Measurements from ENCODE around the gene ALDH1L2. TPM values are rescaled to one million over a fixed set of nuclear protein-coding genes. Genes with fewer than 3 reads are reported as not detected.
A peak's percentile ranks its signal among the peaks of the same experiment; 100 is the strongest.

The ALDH1L2 gene
- total RNA-seq, 8 experiments from 2014 or later: 5.0 to 28.7 (median 16.6) TPM

DNA sequence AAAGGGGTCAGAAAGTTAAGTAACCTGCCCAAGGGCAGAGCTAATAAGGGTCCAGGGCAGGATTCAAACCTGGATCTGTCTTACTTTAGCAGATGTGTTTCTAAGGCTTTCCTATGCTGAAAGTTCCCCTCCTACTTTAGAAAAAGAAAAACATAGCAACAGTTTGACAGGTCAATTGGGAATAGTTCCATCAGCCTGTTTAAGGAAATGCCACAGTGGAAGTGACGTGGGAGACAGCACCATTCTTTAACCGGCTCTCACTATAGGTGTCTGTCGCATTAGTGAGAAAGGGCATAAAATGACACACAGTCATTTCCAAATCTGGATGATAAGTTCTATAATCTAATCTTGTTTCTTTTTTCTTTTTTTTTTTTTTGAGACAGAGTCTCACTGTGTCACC lies 7.3 kb downstream of the ALDH1L2 start:
- no peak for ATAC-seq (replicated peaks in 6 of 8)
- H3K4me1 ChIP-seq (replicated peaks in 1 of 2): peaks cover 0 to 2% of the 10 kb centered on the region in 2 donors
- in situ Hi-C loops (cut with MboI; ENCODE audit: low pct_unique_long_range_greater_than_20kb in 2 of 9, low sequenced_read_pairs in 9 of 9, unreplicated experiment in 9 of 9): no loop called here
- H3K27ac ChIP-seq: no peak overlapping the region
- no peak overlapping the region for H3K4me3 ChIP-seq
- WGBS, 10 experiments: 93 to 100% (median 100%) methylated on average over 2 to 3 of the region's 3 CpGs; no CpG with 5 or more reads in 3 of the 10 experiments

DNA sequence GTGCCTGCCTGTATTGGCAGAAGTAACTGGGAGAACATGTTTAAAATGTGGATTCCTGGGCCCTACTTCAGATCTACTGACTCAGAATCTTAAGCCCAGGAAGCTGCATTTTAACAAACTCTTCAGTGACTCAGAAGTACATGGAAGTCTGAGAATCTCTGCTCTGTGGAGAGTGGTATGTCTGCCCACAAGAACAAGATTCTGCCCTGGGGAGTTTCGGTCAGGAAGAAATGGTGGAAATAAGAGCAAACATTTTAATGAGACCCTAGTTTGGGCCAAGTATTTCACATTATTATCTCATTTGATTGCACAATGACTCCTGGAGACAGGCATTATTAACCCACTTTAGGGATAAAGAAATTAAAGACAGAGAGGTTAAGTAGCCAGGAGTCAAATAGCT lies 8.2 kb downstream of the ALDH1L2 start:
- WGBS, 10 experiments: 40 to 100% (median 86%) methylated on average over 1 of the region's 1 CpG; no CpG with 5 or more reads in 5 of the 10 experiments
- in situ Hi-C loops (cut with MboI; ENCODE audit: low pct_unique_long_range_greater_than_20kb in 2 of 9, low sequenced_read_pairs in 9 of 9, unreplicated experiment in 9 of 9): no loop called here
- no peak for ATAC-seq (replicated peaks in 6 of 8)
- Histone ChIP-seq H3K4me3 (no peak overlapping the region), H3K27ac (no peak overlapping the region), H3K4me1 (replicated peaks in 1 of 2) (no peaks in the 10 kb centered on the region)

DNA sequence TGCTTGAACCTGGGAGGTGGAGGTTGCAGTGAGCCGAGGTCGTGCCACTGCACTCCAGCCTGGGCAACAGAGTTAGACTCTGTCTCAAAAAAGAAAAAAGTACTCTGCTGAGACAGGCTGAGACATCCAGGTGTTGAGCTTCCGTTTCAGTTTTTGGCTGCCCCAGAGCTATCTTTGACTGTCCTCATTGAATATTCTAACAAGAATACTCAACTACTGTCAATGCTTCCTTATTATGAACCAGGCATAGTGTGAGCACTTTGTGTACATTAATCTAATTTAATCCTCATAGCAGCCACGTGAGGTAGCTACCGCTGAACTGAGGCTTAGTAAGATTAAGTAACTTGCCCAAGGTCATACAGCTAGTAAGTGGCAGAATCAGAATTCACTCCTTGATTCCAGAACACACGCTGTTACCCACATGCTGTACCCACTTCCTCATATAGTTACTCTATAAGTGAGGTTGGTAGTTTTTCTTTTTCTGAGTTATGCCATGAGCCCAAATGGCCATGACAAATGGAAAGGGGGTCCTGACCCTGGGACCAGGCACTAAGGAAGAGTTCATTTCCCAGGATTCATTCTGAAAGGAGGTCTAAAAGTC lies 11.3 kb downstream of the ALDH1L2 start:
- Histone ChIP-seq H3K4me3 (no peak overlapping the region), H3K27ac (no peak overlapping the region), H3K4me1 (replicated peaks in 1 of 2) (no peaks in the 10 kb centered on the region)
- no peak for ATAC-seq (replicated peaks in 6 of 8)
- 80 to 100% (median 93%) methylated on average over 1 to 6 of the region's 6 CpGs for WGBS, 10 experiments
- in situ Hi-C loops (cut with MboI; ENCODE audit: low pct_unique_long_range_greater_than_20kb in 2 of 9, low sequenced_read_pairs in 9 of 9, unreplicated experiment in 9 of 9): loop anchor here in 1 of 9 experiments (25.0 kb wide), 2 partner anchors 286 to 711 kb away; no protein-coding TSS in a partner anchor

DNA sequence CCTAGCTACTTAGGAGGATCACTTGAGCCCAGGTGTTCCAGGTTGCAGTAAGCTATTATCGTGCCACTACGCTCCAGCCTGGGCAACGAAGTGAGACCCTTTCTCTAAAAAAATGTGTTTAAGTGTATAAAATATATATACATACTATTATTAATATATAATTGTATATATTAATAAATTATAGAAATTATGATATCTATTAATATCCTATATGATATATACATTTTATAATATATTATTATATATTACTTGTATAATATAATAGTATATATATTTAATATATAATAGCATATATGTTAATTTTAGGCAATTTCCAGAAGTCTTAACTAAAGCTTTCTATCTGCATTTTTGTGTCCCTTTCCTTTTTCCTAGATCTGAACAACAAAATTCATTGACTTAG lies 12.3 kb downstream of the ALDH1L2 start:
- H3K4me3 ChIP-seq: no peak overlapping the region
- H3K27ac ChIP-seq: no peak overlapping the region
- no peak for ATAC-seq (replicated peaks in 6 of 8)
- 90 to 100% (median 100%) methylated on average over 1 to 3 of the region's 3 CpGs; no CpG with 5 or more reads in 5 of the 10 experiments for WGBS, 10 experiments
- in situ Hi-C loops (cut with MboI; ENCODE audit: low pct_unique_long_range_greater_than_20kb in 2 of 9, low sequenced_read_pairs in 9 of 9, unreplicated experiment in 9 of 9): loop anchor here in 1 of 9 experiments (25.0 kb wide), 2 partner anchors 285 to 710 kb away; no protein-coding TSS in a partner anchor
- H3K4me1 ChIP-seq (replicated peaks in 1 of 2): no peaks in the 10 kb centered on the region

DNA sequence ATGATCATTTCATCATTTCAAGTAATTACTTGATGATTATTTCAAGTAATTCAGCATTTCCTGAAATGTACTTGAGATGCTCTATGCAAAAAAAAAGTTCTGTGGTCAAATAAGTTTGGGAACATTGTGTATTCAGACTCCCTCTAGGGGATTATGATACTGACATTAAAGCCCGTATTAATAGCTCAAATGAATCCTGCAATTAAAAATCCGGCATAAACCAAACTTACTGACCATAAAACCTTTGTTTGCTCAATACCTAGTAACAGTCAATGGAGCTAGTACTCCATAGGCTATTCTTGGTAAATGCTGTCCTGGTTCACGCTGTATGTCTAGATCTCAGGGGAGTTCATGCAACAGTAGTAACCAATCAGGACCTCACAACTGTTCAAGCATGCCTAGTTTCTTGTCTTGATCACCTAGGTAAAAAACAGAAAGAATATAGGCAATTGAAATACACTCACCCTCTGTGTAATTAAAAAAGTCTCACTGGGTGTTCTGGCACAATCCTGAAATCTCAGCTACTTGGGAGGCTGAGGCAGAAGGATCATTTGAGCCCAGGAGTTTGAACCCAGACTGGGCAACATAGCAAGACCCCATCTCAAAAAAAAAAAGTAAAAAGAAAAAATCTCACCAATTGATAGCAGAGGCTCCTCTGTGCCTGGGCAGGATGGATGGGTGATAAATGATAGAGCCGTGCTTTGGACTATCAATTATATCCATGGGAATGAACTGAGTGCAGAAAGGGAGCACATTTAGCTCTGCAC lies 14.1 kb downstream of the ALDH1L2 start:
- Histone ChIP-seq H3K27ac (no peak overlapping the region), H3K4me3 (no peak overlapping the region), H3K4me1 (replicated peaks in 1 of 2) (no peaks in the 10 kb centered on the region)
- no peak for ATAC-seq (replicated peaks in 6 of 8)
- 0 to 100% (median 78%) methylated on average over 1 to 4 of the region's 4 CpGs for WGBS, 10 experiments
- in situ Hi-C loops (cut with MboI; ENCODE audit: low pct_unique_long_range_greater_than_20kb in 2 of 9, low sequenced_read_pairs in 9 of 9, unreplicated experiment in 9 of 9): loop anchor here in 1 of 9 experiments (25.0 kb wide), 2 partner anchors 283 to 708 kb away; no protein-coding TSS in a partner anchor

DNA sequence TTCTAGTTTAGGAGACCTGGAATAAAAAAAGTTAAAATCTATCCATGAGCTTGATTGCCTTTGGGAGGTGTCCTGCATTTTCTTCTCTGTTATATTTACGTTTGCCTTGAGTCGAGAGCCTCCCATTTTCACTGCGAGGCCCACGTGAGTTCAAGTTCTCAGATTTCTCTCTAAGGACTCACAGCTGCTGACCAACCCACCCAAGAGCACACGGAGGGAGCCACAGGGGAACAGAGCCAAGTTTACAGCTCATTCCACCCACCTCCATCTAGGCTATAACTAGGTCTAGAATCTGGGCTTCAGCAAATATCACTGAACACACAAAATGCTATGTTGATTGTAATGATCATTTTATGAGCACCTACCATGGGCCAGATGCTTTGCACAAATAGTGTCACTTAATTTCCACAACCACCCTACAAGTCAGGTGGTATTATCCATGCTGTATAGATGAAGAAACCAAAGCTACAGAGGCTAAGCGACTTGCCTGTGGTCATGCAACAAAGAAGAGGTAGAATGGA lies 16.7 kb downstream of the ALDH1L2 start:
- ATAC-seq (replicated peaks in 6 of 8): peak in 1 of 8 experiments; percentile 80
- no peak overlapping the region for H3K4me3 ChIP-seq
- WGBS, 10 experiments: 37 to 100% (median 83%) methylated on average over 1 to 5 of the region's 6 CpGs
- H3K27ac ChIP-seq: no peak overlapping the region
- no peaks in the 10 kb centered on the region for H3K4me1 ChIP-seq (replicated peaks in 1 of 2)
- in situ Hi-C loops (cut with MboI; ENCODE audit: low pct_unique_long_range_greater_than_20kb in 2 of 9, low sequenced_read_pairs in 9 of 9, unreplicated experiment in 9 of 9): loop anchor here in 1 of 9 experiments (25.0 kb wide), 2 partner anchors 280 to 705 kb away; no protein-coding TSS in a partner anchor

DNA sequence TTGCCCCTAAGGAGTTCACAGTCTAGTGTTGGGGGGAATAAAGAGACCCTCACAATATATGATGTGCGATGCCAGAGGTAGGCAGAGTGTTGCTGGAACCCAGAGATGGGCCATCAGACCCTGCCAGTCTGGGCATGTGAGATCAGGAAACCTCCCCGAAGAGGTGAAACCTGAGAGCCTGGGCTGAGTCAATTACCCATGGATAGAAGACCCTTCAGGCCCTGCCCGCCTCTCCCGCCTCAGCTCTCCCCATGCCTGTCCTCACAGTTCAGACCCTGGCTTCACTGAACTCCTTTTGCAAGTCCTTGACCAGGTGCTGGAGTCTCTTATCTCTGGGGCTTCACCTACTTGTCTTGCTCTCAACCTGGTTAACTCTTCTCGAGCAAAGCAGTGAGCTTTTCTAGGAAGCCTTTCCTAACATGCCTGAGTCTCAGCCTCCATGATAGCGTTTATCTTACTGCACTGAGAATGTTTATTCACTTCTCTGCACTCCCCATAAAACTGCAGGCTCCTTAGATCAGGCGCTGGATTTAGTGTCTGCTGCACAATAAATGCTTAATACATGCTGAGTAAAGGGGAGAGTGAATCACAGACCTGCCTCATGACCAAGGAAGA lies 19.6 kb downstream of the ALDH1L2 start:
- no peak for ATAC-seq (replicated peaks in 6 of 8)
- Histone ChIP-seq H3K4me3 (no peak overlapping the region), H3K27ac (no peak overlapping the region), H3K4me1 (replicated peaks in 1 of 2) (no peaks in the 10 kb centered on the region)
- 27 to 100% (median 82%) methylated on average over 1 to 4 of the region's 7 CpGs for WGBS, 10 experiments
- in situ Hi-C loops (cut with MboI; ENCODE audit: low pct_unique_long_range_greater_than_20kb in 2 of 9, low sequenced_read_pairs in 9 of 9, unreplicated experiment in 9 of 9): loop anchor here in 1 of 9 experiments (25.0 kb wide), 2 partner anchors 277 to 702 kb away; no protein-coding TSS in a partner anchor

DNA sequence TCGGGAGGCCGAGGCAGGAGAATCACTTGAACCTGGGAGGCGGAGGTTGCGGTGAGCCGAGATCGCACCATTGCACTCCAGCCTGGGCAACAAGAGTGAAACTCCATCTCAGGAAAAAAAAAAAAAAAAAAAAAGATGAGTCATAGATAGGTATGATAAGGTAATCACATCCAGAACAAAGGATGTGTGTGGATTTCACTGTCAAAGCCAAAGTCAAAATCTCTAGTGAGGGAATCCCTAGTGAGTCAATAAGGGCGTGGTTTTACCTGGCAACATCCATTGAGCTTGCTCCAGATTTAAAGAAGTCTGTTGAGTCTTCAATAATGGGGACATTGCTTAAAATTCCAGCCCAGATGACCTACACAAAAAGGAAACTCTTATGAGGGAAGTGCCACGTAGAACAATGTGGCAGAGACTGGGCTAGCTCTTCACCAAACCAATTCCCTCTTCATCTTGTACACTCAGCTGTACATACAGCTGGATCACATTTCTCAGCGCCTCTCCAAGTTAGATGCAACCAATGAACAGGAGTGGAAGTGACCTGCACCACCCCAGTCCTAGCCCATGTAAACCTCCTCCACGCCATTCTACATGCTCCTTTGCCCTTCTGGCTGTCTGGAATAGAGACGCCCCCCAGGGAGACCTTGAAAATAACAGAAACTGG lies 23.4 kb downstream of the ALDH1L2 start:
- H3K27ac ChIP-seq: no peak overlapping the region
- in situ Hi-C loops (cut with MboI; ENCODE audit: low pct_unique_long_range_greater_than_20kb in 2 of 9, low sequenced_read_pairs in 9 of 9, unreplicated experiment in 9 of 9): loop anchor here in 1 of 9 experiments (25.0 kb wide), 2 partner anchors 274 to 699 kb away; no protein-coding TSS in a partner anchor
- ATAC-seq (replicated peaks in 6 of 8): no peak
- H3K4me1 ChIP-seq (replicated peaks in 1 of 2): no peaks in the 10 kb centered on the region
- no peak overlapping the region for H3K4me3 ChIP-seq
- WGBS, 10 experiments: 80 to 100% (median 100%) methylated on average over 1 to 5 of the region's 11 CpGs

DNA sequence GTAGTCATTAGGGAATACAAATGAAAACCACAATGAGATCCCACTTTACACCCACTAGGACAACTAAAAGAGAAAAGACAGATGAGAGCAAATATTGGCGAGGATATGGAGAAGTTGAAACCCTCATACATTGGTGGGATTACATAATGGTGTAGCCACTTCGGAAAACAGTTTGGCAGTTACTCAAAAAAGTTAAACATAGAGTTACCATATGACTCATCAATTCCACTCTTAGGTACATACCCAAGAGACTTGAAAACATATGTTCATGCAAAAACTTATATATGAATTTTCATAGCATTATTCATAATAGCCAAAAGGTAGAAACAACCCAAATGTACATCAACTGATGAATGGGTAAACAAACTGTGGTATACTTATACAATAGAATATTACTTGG lies 27.1 kb downstream of the ALDH1L2 start:
- in situ Hi-C loops (cut with MboI; ENCODE audit: low pct_unique_long_range_greater_than_20kb in 2 of 9, low sequenced_read_pairs in 9 of 9, unreplicated experiment in 9 of 9): loop anchor here in 1 of 9 experiments (25.0 kb wide), 2 partner anchors 270 to 695 kb away; no protein-coding TSS in a partner anchor
- 71 to 100% (median 95%) methylated on average over 1 to 2 of the region's 2 CpGs; no CpG with 5 or more reads in 3 of the 10 experiments for WGBS, 10 experiments
- Histone ChIP-seq H3K4me3 (no peak overlapping the region), H3K27ac (no peak overlapping the region), H3K4me1 (replicated peaks in 1 of 2) (no peaks in the 10 kb centered on the region)
- ATAC-seq (replicated peaks in 6 of 8): no peak

DNA sequence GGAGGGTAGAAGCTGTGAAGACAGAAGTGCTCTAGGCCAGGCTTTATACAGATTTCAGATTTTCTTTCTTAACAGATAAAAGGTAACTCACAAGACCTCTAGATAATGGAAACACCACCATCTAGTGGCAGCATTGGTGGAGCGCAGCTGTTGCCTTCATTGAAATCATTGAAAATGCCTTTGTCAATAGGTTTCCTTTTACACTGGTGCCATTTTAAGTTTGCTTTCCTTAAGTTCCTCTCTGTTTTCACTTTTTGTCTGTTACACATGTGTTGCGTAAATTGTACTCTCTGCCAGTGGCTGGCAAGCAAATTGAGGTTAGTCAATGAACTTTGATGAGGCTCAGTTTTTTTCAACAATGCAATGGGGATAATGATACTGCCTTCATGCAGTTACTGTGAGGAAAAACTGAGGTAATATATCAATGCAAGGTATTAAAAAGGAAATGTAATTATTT lies 31.1 kb downstream of the ALDH1L2 start:
- in situ Hi-C loops (cut with MboI; ENCODE audit: low pct_unique_long_range_greater_than_20kb in 2 of 9, low sequenced_read_pairs in 9 of 9, unreplicated experiment in 9 of 9): loop anchor here in 1 of 9 experiments (25.0 kb wide), 2 partner anchors 266 to 691 kb away; no protein-coding TSS in a partner anchor
- H3K27ac ChIP-seq: no peak overlapping the region
- 0 to 29% (median 4%) methylated on average over 1 to 2 of the region's 2 CpGs; no CpG with 5 or more reads in 3 of the 10 experiments for WGBS, 10 experiments
- peak; percentile 40 to 79 (median 70) for ATAC-seq (replicated peaks in 6 of 8)
- no peaks in the 10 kb centered on the region for H3K4me1 ChIP-seq (replicated peaks in 1 of 2)
- no peak overlapping the region for H3K4me3 ChIP-seq

DNA sequence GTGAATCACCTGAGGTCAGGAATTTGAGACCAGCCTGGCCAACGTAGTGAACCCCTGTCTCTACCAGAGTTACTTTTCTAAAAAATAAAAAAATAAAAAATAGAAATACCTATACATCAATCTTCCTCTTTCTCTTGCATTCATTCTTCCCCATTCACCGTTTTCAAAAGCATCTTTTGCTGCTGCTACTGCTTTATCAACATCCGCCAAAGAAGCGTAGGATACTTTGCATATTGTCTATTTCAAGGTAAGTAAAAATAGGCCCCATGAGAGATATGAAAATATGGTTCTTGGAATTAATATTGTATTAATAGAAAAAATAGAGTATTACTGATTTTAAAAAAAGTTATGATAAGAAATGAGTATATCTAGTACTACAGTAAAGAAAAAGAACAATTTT lies 32.3 kb downstream of the ALDH1L2 start:
- WGBS, 10 experiments: 68 to 100% (median 91%) methylated on average over 2 to 4 of the region's 4 CpGs; no CpG with 5 or more reads in 1 of the 10 experiments
- ATAC-seq (replicated peaks in 6 of 8): no peak
- Histone ChIP-seq H3K4me3 (no peak overlapping the region), H3K27ac (no peak overlapping the region), H3K4me1 (replicated peaks in 1 of 2) (no peaks in the 10 kb centered on the region)
- in situ Hi-C loops (cut with MboI; ENCODE audit: low pct_unique_long_range_greater_than_20kb in 2 of 9, low sequenced_read_pairs in 9 of 9, unreplicated experiment in 9 of 9): loop anchor here in 1 of 9 experiments (25.0 kb wide), 2 partner anchors 265 to 690 kb away; no protein-coding TSS in a partner anchor

DNA sequence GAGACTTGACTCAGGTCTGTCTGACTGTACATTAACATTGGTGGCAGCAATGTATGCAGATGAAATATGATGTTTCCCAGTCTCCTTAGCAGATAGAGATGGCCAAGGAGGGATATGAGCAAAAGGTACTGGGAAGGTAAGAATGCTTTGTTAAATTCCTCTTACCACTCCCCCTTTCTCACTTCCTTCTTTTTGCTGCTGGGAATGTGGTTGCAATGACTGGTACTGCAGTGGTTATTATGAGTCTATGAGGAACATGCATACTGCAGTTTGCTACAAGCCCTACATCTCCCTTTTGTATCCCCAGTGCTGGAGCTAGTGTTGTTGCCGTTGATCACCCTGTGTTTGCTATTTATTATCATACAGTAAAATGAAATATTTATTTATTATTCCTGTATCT lies 35.9 kb downstream of the ALDH1L2 start:
- no peak overlapping the region for H3K4me3 ChIP-seq
- ATAC-seq (replicated peaks in 6 of 8): no peak
- no peaks in the 10 kb centered on the region for H3K4me1 ChIP-seq (replicated peaks in 1 of 2)
- 100% methylated on average over 1 of the region's 1 CpG; no CpG with 5 or more reads in 7 of the 10 experiments for WGBS, 10 experiments
- H3K27ac ChIP-seq: no peak overlapping the region
- in situ Hi-C loops (cut with MboI; ENCODE audit: low pct_unique_long_range_greater_than_20kb in 2 of 9, low sequenced_read_pairs in 9 of 9, unreplicated experiment in 9 of 9): no loop called here
